ENCODE data around the gene CEP170. TPM values are rescaled to one million over a fixed set of nuclear protein-coding genes. Genes with fewer than 3 reads are reported as not detected.

The CEP170 gene
- total RNA-seq, 1 experiment from 2014 or later: 97.7 TPM

GRCh38 chr1:243253926-243254232 is 1.2 kb downstream of the CEP170 start:
- Histone ChIP-seq H3K27ac (ENCODE audit: insufficient read length, low read depth, low read length) (no peak overlapping the region), H3T11ph (ENCODE audit: low read length) (no peak overlapping the region), H2AK5ac (ENCODE audit: insufficient read length, low read length) (no peak overlapping the region), H3K9me3 (ENCODE audit: control insufficient read depth, low read depth, low read length) (no peaks in the 10 kb centered on the region), H3K27me3 (ENCODE audit: insufficient read depth, low read length) (no peaks in the 10 kb centered on the region), H3K79me2 (ENCODE audit: insufficient read depth, low read length) (peaks cover 19% of the 10 kb centered on the region), H2BK20ac (ENCODE audit: low read depth, low read length, poor library complexity, severe bottlenecking) (no peak overlapping the region), H2BK5ac (ENCODE audit: insufficient read length, low read length) (no peak overlapping the region), H3K23me2 (ENCODE audit: insufficient read length, low read depth, low read length, poor library complexity, severe bottlenecking) (peaks cover 13% of the 10 kb centered on the region), H2BK12ac (ENCODE audit: insufficient read length, low read depth, low read length) (no peak overlapping the region), H4K8ac (replicated peaks; ENCODE audit: insufficient read length, low read depth, low read length) (no peak overlapping the region), H3K4me2 (ENCODE audit: insufficient read depth, insufficient read length, low read length) (peak overlapping the region; percentile 80), H4K20me1 (ENCODE audit: control insufficient read depth, insufficient read depth, insufficient read length) (no peaks in the 10 kb centered on the region), H4K5ac (ENCODE audit: insufficient read length, low read depth, low read length) (no peak overlapping the region), H2BK120ac (ENCODE audit: low read depth, low read length, poor library complexity, severe bottlenecking) (no peak overlapping the region), H3K14ac (ENCODE audit: insufficient read depth, low read length) (no peak overlapping the region), H2AFZ (ENCODE audit: low read length) (no peak overlapping the region), H3K18ac (ENCODE audit: insufficient read length, low read depth, low read length) (no peak overlapping the region), H3K4me1 (ENCODE audit: insufficient read depth, low read length) (peaks cover 2% of the 10 kb centered on the region; the same call in 1 of the 2 replicates), H3K4ac (ENCODE audit: low read depth, low read length) (no peak overlapping the region), H3K56ac (ENCODE audit: insufficient read length, low read depth, low read length) (no peak overlapping the region), H3K79me1 (ENCODE audit: insufficient read depth, low read depth, low read length, poor library complexity, severe bottlenecking) (no peaks in the 10 kb centered on the region), H2BK15ac (ENCODE audit: low read depth, low read length) (no peak overlapping the region), H3K9ac (ENCODE audit: extremely low read depth, insufficient read length, low read length) (peak overlapping the region; percentile 64), H3K23ac (ENCODE audit: insufficient read length, low read depth, low read length) (no peak overlapping the region), H4K91ac (ENCODE audit: insufficient read length, low read depth, low read length) (no peak overlapping the region)
- Mint-ChIP-seq H3K9me3 (no peaks in the 10 kb centered on the region), H3K27ac (peak overlapping the region in 2 of 3 experiments; percentile 6 to 98; a peak in 3 of 7 replicates), H3K4me3 (peak overlapping the region; percentile 98 to 99), H3K4me1 (peaks cover 36 to 46% of the 10 kb centered on the region in 2 experiments), H3K27me3 (ENCODE audit: low read depth) (no peaks in the 10 kb centered on the region), H3K36me3 (ENCODE audit: insufficient read depth in 1 of 3, low read depth in 3 of 3) (no peaks in the 10 kb centered on the region; a peak in 2 of 7 replicates)
- no CpG with 5 or more reads among the region's 4 CpGs for WGBS (ENCODE audit: extremely low coverage, insufficient read length, low lambda C conversion rate)
- no peak for DNase-seq
- TF ChIP-seq CTCF (conservative IDR thresholded peaks at IDR 0.05): no peak
